Psoas muscle (tissue), 8 donors: ENCODE results near the gene FAT2. TPM values are rescaled to one million over a fixed set of nuclear protein-coding genes. Genes with fewer than 3 reads are reported as not detected.

Experiments
- ATAC-seq, 4 donors: fragments of 200-7000 bp; cut with Tn5 transposase; one replicate each; pipeline ENCODE4 v1.9.1; 2020; ENCODE audit warnings: moderate library complexity in 3 of 4, mild to moderate bottlenecking in 2 of 4
- DNase-seq, 2 donors: peaks; one replicate each; pipeline ENCODE4 v3.0.0-alpha.2; 2020
- H3K27ac ChIP-seq: fragments of 200-600 bp; one replicate; pipeline ENCODE4 v1.8.0; 2022
- H3K27me3 ChIP-seq, 3 donors: fragments of 200-600 bp in 1 of 3; one replicate each; pipeline versions ENCODE4 v1.6.1 to v1.8.0; 2013 to 2022; ENCODE audit warnings: low read length in 2 of 3, mild to moderate bottlenecking in 2 of 3, moderate library complexity in 1 of 3; ENCODE audit not compliant: insufficient read depth in 3 of 3
- H3K36me3 ChIP-seq, 2 donors: fragments of 200-600 bp in 1 of 2; one replicate each; pipeline versions ENCODE4 v1.6.1 to v1.8.0; 2013 to 2022; ENCODE audit warnings: low read depth in 1 of 2, mild to moderate bottlenecking in 1 of 2, moderate library complexity in 1 of 2; ENCODE audit not compliant: insufficient read depth in 1 of 2
- H3K4me1 ChIP-seq: fragments of 200-600 bp; one replicate; pipeline ENCODE4 v1.8.0; 2022
- H3K4me3 ChIP-seq: fragments of 200-600 bp; one replicate; pipeline ENCODE4 v1.8.0; 2022; ENCODE audit warnings: mild to moderate bottlenecking
- H3K9me3 ChIP-seq: fragments of 200-600 bp; one replicate; pipeline ENCODE4 v1.8.0; 2022
- WGBS, 3 donors: extraction: QIAGEN DNeasy Blood & Tissue Kit; methylation state at CpG; one replicate each; pipeline versions ENCODE4 v1.1.6 to v1.1.7; 2013; 5-methylcytosine and 5-hydroxymethylcytosine counted together
- intact Hi-C, 2 donors: fragments of 100-400 bp; cut with DNase I; formaldehyde crosslinking; loops; one replicate each; pipeline versions ENCODE4 v1.11.0 to v1.14.2; 2022
- polyA plus RNA-seq, 3 donors: library from polyadenylated mRNA; stranded (reverse); fragments of 200-250 nt; gene quantifications; one replicate each; pipeline ENCODE4 v1.2.3, GENCODE V29; 2013
- total RNA-seq, 4 donors: library from RNA; stranded (reverse); fragmentation: NEBNext Ultra II Directional in 2 of 4; extraction: Animal tissue kit (Norgen Biotek cat#: 25700) in 2 of 4; gene quantifications; one replicate each; pipeline versions ENCODE4 v1.2.1 to v1.2.4, GENCODE V29; 2021 to 2023
- TF ChIP-seq, protein P1 (sequence below): fragments of 200-600 bp; IDR thresholded peaks from one replicate; pipeline ENCODE4 v1.8.0; 2022; ENCODE audit warnings: antibody characterized with exemption
- donor health status: healthy with polysubstance abuse.
- donor health status: DM: no; HTN: no; CAD: no; lungs with moderate emphysema.
- donor health status: Bipolar disorder and iron deficiency.
- donor health status: healthy.
- donor health status: DM: yes; HTN: yes; CAD: no.
- donor health status: DM: no; HTN: no; CAD: no.
- donor health status: DM: no; HTN: no; CAD: no.
- donor health status: DM: yes; HTN: yes; CAD: no.

Gene FAT2
- total and polyA plus RNA-seq, 7 donors: 0.01 to 0.03 (median 0.02) TPM; not detected in 3

DNA sequence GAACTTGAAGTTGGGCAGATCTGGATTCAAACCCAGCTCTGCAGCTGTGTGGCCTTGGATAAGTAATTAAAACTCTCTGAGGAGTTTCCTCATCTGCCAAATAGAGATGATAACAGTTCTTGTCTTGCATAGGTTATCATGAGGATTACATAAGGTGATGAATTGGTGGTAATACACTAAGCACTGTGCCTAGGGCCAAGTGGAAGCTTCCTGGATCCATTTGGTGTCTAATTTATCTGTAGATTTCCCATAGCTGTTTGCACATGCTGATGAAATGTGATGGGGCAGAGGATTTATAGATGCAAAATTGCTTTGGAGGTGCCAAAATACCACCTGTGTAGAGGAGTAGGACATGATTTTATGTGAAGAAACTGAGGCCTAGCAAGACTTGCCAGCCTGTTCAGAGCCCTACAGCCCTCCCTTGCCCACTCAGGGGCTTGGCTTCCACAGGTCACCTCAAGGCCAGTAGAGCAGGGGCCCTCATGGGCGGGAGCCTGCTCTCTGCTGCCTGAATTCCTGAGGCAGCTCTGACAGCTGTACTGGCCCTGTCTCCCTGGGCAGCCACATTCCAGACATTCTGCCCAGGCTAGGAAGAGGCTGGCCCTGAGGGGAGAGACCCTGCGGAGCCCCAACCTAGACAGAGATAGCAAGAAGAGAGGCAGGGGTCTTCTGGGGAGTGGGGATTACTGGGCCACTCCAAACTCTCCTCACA lies 5.9 kb upstream of the FAT2 start:
- Histone ChIP-seq H3K4me1 (peaks cover 6% of the 10 kb centered on the region), H3K27me3 (no peaks in the 10 kb centered on the region), H3K4me3 (no peak overlapping the region), H3K9me3 (no peaks in the 10 kb centered on the region), H3K27ac (no peak overlapping the region), H3K36me3 (no peaks in the 10 kb centered on the region)
- DNase-seq (no peak), ATAC-seq (peak in 3 of 4 donors; percentile 34 to 54 (median 40))
- intact Hi-C loops: no loop called here
- WGBS, 3 donors: 28 to 39% (median 31%) methylated on average over 2 of the region's 2 CpGs
- TF ChIP-seq, protein P1, sequence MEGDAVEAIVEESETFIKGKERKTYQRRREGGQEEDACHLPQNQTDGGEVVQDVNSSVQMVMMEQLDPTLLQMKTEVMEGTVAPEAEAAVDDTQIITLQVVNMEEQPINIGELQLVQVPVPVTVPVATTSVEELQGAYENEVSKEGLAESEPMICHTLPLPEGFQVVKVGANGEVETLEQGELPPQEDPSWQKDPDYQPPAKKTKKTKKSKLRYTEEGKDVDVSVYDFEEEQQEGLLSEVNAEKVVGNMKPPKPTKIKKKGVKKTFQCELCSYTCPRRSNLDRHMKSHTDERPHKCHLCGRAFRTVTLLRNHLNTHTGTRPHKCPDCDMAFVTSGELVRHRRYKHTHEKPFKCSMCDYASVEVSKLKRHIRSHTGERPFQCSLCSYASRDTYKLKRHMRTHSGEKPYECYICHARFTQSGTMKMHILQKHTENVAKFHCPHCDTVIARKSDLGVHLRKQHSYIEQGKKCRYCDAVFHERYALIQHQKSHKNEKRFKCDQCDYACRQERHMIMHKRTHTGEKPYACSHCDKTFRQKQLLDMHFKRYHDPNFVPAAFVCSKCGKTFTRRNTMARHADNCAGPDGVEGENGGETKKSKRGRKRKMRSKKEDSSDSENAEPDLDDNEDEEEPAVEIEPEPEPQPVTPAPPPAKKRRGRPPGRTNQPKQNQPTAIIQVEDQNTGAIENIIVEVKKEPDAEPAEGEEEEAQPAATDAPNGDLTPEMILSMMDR: no peak

DNA sequence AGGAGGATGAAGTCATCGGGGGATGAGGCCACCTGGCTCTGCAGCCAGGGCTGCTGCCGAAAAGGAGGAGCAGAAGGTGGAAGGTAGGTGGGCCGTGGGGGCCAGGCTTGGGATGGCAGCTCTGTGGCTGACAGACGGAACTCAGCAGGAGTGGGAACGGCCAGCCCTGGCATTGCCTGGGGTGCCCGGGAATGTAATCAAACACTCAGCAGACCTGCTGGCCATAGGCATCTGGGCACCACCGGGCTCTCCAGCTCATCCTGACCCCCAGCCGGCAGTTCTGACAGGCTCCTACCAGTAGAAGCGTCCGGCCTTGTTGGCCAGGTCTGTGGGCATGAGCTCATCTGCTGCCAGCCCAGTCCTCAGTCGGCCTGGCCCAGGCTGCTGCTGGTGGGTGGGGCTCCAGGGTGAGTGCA lies 4.3 kb upstream of the FAT2 start:
- intact Hi-C loops: no loop called here
- Histone ChIP-seq H3K9me3 (no peaks in the 10 kb centered on the region), H3K4me1 (peaks cover 6% of the 10 kb centered on the region), H3K27me3 (no peaks in the 10 kb centered on the region), H3K4me3 (no peak overlapping the region), H3K36me3 (no peaks in the 10 kb centered on the region), H3K27ac (peak overlapping the region; percentile 41)
- ATAC-seq (peak; percentile 77 to 87 (median 82)), DNase-seq (peak in 1 of 2 donors; percentile 31)
- TF ChIP-seq, protein P1: no peak
- WGBS, 3 donors: 23 to 45% (median 35%) methylated on average over 11 of the region's 11 CpGs

DNA sequence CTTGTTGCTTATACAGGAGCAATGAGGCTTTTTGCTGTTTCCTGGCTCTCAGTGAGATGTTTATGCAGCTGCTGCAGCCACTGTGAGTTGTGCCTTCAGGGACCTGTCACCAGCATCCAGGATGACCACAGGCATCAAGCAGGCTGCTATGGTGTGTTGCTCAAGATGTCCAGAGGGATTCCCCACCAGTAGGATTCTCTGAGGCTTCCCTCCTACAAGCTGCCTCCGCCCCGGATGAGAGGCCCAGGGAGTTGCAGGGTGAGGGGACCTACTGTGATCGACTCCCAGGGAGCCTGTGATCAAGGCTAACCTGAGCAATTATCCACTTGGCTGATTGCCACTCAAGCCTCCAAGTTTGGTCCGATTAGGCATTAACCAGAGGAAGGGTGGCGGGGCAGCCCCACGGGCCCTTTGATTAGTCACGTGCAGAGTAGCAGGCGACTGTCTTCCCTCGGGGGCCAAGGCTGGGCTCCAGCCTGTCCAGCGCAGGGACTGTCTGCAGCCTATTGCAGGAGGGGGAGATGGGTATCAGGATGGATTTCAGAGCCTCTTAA lies 1.8 kb upstream of the FAT2 start:
- H3K9me3 ChIP-seq: no peaks in the 10 kb centered on the region
- DNase-seq (no peak), ATAC-seq (no peak)
- H3K27me3 ChIP-seq: no peaks in the 10 kb centered on the region
- no peaks in the 10 kb centered on the region for H3K36me3 ChIP-seq
- peaks cover 6% of the 10 kb centered on the region for H3K4me1 ChIP-seq
- WGBS, 3 donors: 62 to 72% (median 65%) methylated on average over 10 of the region's 10 CpGs
- intact Hi-C loops: no loop called here
- H3K4me3 ChIP-seq: no peak overlapping the region
- no peak overlapping the region for H3K27ac ChIP-seq
- TF ChIP-seq, protein P1: no peak

DNA sequence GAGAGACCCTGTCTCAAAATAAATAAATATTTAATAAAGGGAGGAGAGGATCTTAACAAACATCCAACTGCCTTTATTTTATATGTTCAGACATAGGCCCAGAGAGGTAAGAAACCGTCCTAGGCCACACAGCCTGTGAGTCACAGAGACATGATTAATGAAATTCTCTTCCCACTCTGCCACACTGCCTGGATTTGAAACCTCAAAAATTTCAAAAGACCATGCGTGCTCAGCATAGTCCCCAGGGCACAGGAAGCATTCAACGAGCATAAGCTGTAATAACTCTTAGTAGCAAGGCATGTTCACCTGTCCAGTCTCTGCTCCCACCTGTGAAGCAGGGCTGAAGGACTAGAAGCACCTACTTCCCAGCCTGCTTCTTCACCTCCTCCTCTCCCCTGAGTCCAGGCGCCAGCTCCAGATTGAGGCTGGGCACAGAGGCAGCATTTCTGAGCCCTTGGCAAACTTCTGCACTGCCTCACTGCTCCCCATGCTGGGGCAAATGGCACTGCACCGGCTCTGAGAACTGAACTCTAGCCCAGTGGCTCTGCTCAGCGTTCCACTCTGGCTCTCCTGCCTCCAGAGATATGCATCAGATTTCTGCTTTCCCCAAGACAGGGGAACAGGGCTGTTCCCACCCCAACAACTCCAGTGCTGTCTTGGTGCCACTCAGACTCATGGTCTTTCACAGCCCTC lies 1.1 kb downstream of the FAT2 start:
- 54 to 67% (median 60%) methylated on average over 6 of the region's 6 CpGs for WGBS, 3 donors
- DNase-seq: no peak
- Histone ChIP-seq H3K4me3 (no peak overlapping the region), H3K36me3 (no peaks in the 10 kb centered on the region), H3K4me1 (peaks cover 6% of the 10 kb centered on the region), H3K9me3 (no peaks in the 10 kb centered on the region), H3K27me3 (no peaks in the 10 kb centered on the region), H3K27ac (no peak overlapping the region)
- TF ChIP-seq, protein P1: no peak
- ATAC-seq: no peak
- intact Hi-C loops: no loop called here
